Activated CD8-positive, alpha-beta memory T cell treated with anti-CD3 and anti-CD28 coated beads, Interleukin-2, amount 50 U/mL, for 1 hour (primary cell): ENCODE results near the gene IL16.

Source experiments
- DNase-seq: peaks from one replicate; pipeline ENCODE4 v3.0.0-alpha.2; 2020; ENCODE audit errors: extremely low read depth

The IL16 gene

GRCh38 chr15:81174792-81175327 is 21.8 kb upstream of the IL16 start:
- no peak for DNase-seq

GRCh38 chr15:81175496-81175895 is 21.2 kb upstream of the IL16 start:
- no peak for DNase-seq

DNA sequence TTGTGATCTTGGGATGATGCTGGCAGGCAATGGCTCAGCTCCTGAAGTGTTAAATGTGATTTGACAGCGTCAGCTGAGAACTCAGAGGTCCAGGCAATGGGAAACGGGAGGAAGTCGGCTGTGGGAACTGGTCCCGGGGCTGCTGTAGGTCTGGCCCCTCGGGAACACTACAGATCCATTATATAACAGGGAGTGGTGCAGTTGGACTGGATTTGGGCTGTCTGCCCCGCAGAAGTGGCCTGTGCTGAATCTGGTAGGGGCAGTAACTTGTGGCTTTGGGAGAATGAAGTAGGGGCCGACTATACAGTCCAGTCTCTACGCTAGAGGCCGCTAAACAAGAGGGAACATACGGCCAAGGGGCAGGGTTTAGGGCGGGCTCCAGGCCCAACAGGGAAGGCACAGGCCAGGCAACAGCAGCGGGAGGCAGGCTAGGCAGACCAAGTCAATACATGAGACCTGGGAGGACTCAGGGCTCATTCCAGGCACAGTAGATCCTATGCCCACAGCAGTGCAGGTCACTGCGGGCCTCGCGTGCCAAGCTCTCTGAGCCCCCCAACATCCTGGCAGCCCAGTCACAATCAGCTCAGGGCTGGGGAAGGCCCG is 20.3 kb upstream of the IL16 start:
- DNase-seq, result no peak

- DNase-seq, result no peak
Measured at GRCh38 chr15:81178365-81178764, 18.3 kb upstream of the IL16 start.

DNA sequence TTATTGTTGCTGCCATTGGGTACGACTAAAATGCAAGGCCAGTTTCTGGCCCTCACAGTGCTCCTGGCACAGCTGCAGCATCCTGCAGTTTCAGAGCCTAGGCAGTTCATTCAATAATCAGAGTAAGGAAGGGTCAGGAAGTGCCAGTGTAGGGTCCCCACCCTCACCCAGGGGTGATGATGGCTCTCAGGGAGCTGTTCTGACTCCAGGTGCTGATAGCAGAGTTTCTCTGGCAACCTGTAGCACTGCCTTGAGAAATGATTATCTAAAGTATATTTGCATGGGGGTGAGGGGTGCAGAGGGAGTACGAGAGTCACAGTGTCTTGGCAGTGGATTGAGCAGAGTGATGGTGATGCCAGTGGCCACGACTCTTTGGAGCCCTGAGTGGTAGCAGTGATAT is 15.5 kb upstream of the IL16 start:
- no peak for DNase-seq

- no peak for DNase-seq
Measured at GRCh38 chr15:81182031-81182755, 14.5 kb upstream of the IL16 start.

GRCh38 chr15:81182756-81183438 is 13.8 kb upstream of the IL16 start:
- no peak for DNase-seq

DNA sequence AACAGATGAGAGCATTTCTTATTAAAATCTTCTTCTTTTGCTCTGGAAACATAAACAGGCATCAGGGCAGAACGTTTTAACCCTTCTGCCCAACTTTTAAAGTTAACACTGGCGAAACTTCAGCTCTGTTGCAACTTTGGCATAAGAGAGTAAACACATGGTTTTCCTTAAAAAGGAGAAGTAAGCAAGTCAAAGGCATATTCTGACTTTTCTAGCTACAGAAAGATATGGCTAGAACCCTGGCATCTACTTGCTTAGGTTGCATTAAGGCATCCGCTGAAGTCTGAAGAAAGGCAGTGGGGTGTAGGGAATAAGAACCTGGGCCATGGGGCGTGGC is 13.3 kb upstream of the IL16 start:
- DNase-seq, result no peak

GRCh38 chr15:81184188-81184587 is 12.5 kb upstream of the IL16 start:
- DNase-seq, result no peak

GRCh38 chr15:81185631-81186295 is 10.9 kb upstream of the IL16 start:
- no peak for DNase-seq

DNA sequence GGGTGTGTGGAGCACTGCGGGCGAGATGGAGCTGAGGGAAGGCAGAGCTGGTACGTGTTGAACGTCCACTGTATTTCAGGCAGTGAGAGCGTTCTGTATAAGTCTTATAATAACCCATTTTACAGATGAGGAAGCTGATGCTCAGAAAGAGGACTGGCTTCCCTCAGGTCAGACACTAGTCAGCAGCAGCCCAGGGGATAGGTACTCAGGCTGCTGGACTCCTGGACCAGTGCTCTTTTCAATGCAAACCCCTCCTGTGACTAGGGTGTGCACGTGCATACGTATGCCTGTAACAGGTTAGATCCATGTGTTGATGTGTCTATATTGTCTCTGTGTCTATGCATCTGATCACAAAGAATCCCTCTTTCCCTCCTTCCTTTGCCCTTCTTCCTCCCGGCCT is 8.3 kb upstream of the IL16 start:
- no peak for DNase-seq

- DNase-seq, result no peak
Measured at GRCh38 chr15:81189583-81190283, 6.9 kb upstream of the IL16 start.

DNA sequence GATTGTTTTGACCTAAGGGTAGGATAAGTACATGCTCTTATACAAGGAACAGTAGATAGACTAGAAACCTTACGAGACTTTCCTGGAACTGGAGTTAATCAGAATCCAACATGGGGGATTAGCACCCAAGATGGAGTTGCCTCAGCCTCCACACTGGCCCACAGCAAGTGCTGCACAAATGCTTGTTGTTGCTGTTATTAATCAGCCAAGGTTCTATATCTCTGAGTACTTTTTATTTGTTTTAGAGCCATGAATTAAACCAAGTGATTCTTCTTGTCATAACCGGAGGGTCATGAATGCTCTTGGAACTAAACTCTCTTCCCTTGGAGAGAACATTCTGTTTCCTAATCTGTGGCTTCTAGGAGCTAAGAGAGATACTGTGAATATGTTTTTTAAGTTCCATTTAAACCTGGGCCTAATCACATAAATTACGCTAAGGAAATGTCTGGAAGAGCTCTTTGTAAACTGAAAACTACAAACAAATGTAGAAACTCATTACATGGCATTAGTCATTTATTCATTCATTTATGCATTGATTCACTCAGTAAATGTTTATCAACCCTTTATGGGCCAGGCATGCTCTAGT is 5.7 kb upstream of the IL16 start:
- no peak for DNase-seq

GRCh38 chr15:81191701-81192100 is 5.0 kb upstream of the IL16 start:
- DNase-seq, result no peak

DNA sequence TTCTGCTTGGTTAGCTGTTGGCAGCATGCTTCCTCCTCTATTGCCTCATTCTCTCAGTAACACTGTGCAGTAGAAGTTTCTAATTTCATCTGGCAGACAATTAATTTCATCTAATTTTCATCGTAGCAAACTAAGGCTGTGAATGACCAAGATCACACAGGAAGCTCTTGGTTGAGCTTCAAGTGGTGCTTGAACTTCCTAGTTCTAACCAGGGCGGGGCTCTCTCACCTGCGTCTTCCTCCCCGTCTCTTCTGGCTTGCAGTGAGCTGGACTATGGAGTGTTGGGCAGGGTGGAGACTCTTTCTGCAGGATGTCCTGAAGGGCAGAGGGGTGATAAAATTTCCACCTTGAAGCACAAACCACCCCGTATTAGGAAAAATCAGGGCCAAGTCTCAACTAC is 2.0 kb upstream of the IL16 start:
- no peak for DNase-seq

GRCh38 chr15:81195339-81195864 is 1.3 kb upstream of the IL16 start:
- no peak for DNase-seq

- no peak for DNase-seq
Measured at GRCh38 chr15:81197255-81197630, 564 bp downstream of the IL16 start.

DNA sequence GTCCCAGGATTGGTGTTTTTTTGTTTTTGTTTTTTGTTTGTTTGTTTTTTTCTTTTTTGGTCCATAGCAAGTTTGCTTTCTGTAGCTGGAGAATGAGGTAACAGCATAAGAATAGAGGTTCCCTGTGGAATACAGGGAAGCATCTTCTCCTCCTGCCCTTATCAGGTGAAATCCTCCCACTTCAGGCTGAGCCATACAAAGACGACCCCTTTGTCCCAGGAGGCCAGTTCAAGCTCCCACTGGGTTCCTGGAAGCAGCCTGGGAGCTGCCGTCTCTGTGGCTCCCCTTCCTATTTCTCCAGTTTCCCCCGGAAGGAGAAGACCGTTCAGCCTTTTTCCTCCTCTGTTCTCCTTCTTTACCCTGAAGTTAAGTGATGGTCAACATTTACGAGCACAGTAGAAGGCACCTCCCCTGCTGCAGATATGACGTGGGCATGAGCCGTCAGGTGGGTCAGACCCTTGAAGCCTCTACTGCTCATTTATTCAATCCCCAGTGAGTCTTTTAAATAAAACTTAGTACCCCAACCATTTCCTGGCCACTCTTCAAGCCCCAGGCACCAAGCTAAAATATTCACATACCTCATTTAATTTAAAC is 1.1 kb downstream of the IL16 start:
- no peak for DNase-seq

DNA sequence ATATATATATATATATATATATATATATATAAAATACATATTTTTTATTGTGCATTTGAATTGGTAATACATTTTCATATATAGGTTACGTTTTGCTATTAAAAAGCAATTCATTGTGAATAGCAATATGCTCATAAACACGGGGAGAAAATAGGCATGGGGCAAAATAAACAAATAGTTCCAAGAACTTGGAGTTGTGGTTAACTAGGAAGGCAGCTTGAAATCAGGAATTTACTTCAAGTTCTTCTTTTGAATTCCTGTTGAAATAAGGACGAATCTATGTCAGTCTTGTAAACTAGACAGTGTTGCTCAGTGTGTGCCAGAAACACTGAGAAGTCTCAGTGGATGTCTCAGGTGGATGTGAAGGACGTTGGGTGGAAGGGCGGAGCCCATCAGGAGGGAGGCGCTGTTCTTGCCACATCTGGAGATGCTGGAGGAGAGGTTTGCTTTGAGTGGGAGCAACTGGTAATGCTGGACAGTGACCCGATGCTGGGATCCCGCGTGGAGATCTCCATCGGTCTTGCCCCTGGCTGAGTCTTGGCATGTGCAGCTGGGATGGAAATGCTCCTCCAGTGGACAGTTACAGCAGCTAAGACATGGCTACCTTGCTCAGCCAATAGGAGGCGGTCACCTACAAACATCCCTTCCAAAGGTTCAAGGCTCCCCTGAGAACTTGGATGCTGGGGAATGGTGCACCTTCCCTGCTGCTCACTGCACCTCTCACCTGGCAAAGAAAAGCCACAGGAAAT is 2.5 kb downstream of the IL16 start:
- no peak for DNase-seq

GRCh38 chr15:81206018-81206417 is 9.3 kb downstream of the IL16 start:
- no peak for DNase-seq
